8988T (cell line): ENCODE measurements around the gene OTUD7B.
"Not testable (repeated sequence)": the region's sequence is repeated elsewhere in the genome, so short reads cannot be mapped to it uniquely, and the experiment has no call there.

Source experiments
- DNase-seq: peaks from one replicate; pipeline ENCODE4 v3.0.0; 2011

Gene OTUD7B

GRCh38 chr1:150001415-150001814 lies 9.1 kb downstream of the OTUD7B start:
- no peak for DNase-seq

DNA sequence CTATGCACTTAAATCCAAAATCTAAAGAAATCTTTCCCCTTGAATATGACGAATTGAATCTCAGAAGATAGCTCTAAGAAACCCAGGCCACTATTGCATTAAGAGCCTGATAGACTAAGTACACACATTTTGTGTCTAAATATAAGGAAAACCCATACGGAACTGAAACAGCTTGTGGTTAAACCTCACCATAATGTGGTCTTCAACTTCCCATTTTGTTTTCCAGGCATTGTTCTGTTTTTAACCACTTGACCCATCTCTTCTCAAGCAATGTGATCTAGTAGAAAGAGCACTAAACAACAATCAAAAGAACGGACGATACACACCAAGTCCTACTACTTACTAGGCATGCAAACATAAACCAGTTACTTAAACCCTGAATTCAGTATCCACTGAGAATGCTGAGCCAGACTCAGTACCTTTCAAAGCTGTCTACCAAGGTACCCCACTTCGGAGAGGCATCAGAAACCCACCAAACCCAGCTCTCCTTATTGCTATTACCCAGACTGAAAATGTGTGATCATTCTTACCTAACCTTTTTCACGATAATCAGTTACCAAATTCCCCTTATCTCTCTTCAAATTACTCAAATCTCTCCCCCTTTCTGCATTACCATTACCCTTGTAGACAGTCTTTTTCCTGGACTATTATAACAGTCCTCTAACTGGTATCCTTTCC lies 12.8 kb downstream of the OTUD7B start:
- DNase-seq = no peak

DNA sequence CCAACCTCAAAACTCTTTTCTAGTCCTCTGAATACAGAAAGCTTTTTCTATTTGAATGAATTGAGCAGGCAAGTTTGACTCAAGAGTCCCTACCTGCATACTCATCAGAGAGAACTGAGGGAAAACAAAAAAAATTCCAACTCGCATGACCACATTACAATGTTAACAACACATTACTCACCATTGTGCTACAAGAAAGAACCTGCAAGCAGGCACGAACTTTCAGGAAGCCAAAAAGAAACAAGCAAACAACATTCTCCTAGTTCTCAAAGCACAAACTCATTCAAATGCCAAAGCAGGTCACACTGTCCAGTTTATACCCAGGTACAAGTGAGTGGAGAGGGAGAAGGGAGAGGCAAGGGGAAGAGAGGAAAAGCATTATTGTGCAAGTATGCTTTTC lies 14.6 kb downstream of the OTUD7B start:
- DNase-seq = no peak

GRCh38 chr1:149993764-149994163 lies 16.8 kb downstream of the OTUD7B start:
- no peak for DNase-seq

- DNase-seq = no peak
Observed at GRCh38 chr1:149993181-149993580, 17.3 kb downstream of the OTUD7B start.

GRCh38 chr1:149987297-149987595 lies 23.3 kb downstream of the OTUD7B start:
- no peak for DNase-seq

DNA sequence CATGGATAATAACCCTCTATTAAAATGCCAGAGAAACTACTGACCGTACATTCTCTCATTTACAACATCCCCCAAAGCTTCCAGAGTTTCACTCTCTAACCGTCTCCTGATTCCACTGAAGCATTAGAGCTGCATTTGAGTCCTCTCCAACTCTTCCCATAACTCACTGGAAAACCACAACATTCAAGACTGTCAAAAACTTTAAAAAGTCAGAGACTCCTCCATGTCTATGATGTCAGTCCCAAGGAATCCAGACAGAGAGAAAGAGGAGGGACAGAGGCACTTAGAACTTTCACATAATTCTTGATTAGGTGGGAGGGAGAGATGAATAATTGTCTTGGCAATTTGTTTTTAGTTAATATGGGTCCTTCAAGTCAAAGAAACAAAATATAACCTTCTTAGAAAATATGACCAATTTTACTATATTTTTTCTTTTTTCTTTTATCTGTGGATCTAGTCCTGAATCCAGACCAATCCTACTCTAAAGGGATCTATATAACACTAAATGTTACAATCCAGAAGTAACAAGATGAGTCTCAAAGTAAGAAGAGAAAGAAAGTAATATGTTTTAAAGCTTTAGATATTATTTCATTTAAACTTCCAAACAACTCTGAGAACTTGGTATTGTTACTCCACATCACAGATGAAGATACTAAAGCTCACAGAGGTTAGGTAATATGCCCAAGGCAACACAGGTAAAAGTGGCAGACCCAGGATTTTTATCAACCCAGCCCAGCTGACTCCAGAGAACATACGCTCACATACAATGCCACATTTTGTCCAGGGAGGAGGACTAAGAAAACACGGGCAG lies 23.8 kb downstream of the OTUD7B start:
- DNase-seq = no peak

- no peak for DNase-seq
Observed at GRCh38 chr1:149979972-149980540, 30.5 kb downstream of the OTUD7B start.

DNA sequence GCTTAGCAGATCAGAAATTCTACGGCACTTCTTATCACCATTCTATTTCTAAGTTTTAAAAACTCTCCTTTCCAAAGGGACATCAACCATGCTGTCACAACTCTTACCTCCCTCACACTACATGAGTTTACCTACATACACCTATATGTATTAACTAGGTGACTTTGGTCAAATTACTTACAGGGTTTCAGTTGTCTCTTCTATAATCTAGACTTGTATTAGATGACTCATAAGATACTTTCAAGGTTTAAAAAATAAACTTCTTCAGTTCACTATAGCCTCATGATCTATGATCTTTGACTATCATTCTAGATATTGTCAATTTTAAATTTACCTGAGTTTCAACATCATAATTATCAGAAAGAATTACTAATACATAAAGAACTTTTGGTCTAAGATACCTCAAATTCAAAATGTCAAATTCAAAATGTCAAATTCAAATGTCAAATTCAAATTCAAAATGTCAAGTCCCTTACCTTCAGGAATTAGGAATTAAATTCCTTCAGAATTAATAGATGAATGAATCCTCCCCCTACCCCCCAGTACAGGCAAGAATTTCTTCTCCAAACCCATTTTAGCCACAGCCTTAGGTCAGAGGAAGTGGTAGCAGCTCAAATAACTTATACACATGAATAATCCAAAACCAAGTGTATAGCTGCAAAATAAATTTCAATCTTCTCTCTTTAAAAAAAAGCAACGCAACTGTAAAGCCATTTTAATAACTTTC lies 31.1 kb downstream of the OTUD7B start:
- DNase-seq = no peak

DNA sequence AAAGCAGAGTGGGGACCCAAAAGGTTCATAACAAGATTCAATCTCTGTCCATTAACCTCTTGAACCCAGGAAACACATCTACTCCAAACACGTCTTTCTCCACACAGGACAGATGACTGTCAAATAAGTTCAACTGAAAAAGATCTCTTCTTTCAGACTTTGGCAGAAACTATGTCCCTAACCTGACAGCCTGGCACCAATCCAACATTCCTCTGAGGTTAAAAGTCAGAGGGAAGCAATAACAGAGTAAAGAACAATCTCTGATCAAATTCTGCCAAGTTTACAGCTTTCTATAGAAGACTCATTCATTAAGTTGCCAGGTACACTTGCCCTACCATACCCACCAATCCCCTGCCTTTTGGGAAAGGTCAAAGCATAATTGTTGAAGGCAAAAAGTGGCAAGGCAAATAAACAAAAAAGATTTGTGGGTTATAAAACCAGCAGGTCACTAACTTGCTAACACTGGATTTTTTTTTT lies 31.9 kb downstream of the OTUD7B start:
- DNase-seq = no peak

- no peak for DNase-seq
Observed at GRCh38 chr1:149977345-149977744, 33.2 kb downstream of the OTUD7B start.

- DNase-seq = no peak
Observed at GRCh38 chr1:149972547-149972946, 38.0 kb downstream of the OTUD7B start.

DNA sequence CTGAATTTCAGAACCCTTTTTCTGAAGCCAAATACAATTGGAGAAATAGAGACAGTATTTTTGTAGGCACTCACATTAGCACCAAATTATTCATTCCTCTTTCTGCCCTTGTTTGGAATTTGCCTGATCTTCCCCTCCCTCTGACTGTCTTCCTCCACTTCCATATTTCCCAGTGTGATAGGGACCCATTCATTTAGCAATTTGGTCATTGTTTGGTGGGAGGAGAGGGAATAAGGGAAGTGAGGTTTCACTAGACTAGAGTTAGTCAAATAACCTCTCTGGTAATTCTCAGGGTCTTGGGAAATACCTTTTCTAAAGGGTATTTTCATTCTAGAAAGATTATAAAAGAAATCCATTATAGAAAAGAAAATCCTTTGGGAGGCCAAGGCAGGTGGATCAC lies 42.9 kb downstream of the OTUD7B start:
- no peak for DNase-seq

- no peak for DNase-seq
Observed at GRCh38 chr1:149967041-149967440, 43.5 kb downstream of the OTUD7B start.

GRCh38 chr1:149966405-149966804 lies 44.1 kb downstream of the OTUD7B start:
- DNase-seq = no peak

DNA sequence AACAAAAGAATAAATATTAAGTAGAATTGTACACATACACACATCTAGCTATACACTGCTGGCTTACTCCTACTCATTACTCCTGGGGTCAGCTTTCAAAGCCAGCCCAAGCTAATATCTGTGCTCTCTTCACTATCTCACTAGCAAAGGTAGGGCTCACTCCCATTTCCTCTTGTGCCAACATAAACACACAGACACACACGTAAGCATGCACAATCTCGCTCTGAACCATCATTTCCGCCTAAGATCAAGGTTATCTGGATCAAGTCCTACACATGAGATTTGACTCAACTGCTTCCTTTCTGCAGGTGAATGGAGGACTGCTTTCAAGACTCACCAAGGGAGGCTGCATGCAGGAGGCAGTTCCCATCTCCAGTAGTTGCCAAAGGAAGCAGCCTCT lies 45.1 kb downstream of the OTUD7B start:
- DNase-seq = no peak

DNA sequence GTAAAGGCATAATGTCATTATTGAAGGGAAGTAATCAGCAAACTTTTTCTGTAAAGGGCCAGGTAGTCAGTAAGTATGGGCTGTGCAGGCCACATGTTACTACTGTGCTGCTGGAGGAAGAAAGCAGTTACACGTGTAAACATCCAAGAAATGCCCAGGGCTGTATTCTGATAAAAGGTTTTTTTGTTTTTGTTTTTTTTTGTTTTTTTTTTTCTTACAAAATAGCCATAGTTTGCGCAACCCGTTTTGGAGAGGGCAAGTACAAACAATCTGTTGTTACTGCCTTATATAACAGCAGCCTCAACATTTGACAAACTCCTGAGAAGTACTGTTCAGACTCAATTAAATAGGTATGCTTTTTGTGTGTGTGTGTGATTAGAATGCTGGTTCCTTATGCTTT lies 47.2 kb downstream of the OTUD7B start:
- DNase-seq = no peak

- DNase-seq = no peak
Observed at GRCh38 chr1:149962736-149963135, 47.8 kb downstream of the OTUD7B start.

GRCh38 chr1:149962039-149962647 lies 48.4 kb downstream of the OTUD7B start:
- DNase-seq = no peak

- DNase-seq = not testable (repeated sequence)
Observed at GRCh38 chr1:149957548-149957947, 53.0 kb downstream of the OTUD7B start.

DNA sequence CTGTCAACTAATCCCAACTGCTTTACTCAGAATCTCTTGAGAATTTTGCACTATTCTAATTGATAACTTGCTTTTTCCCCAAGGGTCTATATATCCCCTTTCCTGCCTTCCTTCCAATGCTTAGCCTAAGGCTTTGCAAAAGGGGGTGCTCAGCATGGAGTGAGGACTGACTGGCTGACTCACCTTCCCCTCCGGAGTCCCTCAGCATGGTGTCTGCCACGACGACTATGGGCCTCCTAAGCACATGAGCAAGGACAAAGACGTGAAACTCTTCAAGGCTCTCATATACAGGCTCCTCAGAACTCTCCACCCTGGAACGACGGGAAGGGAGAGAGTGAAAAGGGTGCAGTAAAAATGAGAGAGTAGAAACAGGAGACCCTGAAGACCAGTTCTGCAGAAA lies 60.6 kb downstream of the OTUD7B start:
- no peak for DNase-seq

GRCh38 chr1:149945206-149945605 lies 65.3 kb downstream of the OTUD7B start:
- no peak for DNase-seq

GRCh38 chr1:149942885-149943284 lies 67.6 kb downstream of the OTUD7B start:
- DNase-seq = no peak
